ENCODE results near the gene GID8.

GRCh38 chr20:62906209-62906608 lies 31.7 kb upstream of the GID8 start:
- no peak for TF ChIP-seq CTCF (IDR thresholded peaks at IDR 0.05; ENCODE audit: poor library complexity, severe bottlenecking)
- no peak for TF ChIP-seq TAF1 (IDR thresholded peaks at IDR 0.05; ENCODE audit: low read depth)
- TF ChIP-seq RAD21 (conservative IDR thresholded peaks at IDR 0.05) = no peak
